ENCODE measurements around the gene LRFN2. TPM values are rescaled to one million over a fixed set of nuclear protein-coding genes. Genes with fewer than 3 reads are reported as not detected.

Gene LRFN2
- total RNA-seq, 1 experiment from 2014 or later = not detected

DNA sequence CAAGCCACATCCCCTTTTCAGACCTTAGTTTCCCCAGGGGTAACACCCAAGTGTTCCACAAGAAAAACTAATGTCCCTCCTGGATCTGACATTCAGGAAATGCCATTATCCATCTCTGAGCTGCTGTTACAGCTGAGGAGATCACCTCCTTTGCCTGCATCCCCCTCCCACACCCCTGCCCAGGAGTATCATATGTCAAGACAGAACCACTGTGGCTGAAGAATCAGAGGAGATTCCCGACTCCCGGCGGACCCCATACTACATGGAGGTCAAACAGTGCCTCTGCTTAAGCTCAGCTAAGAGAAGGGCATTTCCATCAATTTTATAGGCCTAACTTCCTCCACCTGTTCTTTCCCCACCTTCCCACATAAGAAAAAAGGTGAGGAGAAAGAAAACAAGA, 36.8 kb upstream of the LRFN2 start:
- no peak overlapping the region for H3K4me3 ChIP-seq (ENCODE audit: low read length)
- H3K4me1 ChIP-seq (ENCODE audit: low read length) = no peaks in the 10 kb centered on the region
- DNase-seq = no peak
- H3K79me2 ChIP-seq (ENCODE audit: low read length) = no peaks in the 10 kb centered on the region
- no peaks in the 10 kb centered on the region for H4K20me1 ChIP-seq (ENCODE audit: insufficient read depth, low read depth, low read length)
- H2AFZ ChIP-seq (ENCODE audit: low read length) = no peak overlapping the region
- no peaks in the 10 kb centered on the region for H3K9me2 ChIP-seq (replicated peaks; ENCODE audit: insufficient read depth, low read length)
- no peaks in the 10 kb centered on the region for H3K9me3 ChIP-seq (ENCODE audit: low read length)
- H3K36me3 ChIP-seq (ENCODE audit: insufficient read depth, low read length) = no peaks in the 10 kb centered on the region
- H3K27ac ChIP-seq (ENCODE audit: low read length) = no peak overlapping the region
- H3K27me3 ChIP-seq (ENCODE audit: low read length) = no peaks in the 10 kb centered on the region
- no peak overlapping the region for H3K4me2 ChIP-seq (ENCODE audit: low read depth, low read length, poor library complexity, severe bottlenecking)
- H3K9ac ChIP-seq (ENCODE audit: low read length) = no peak overlapping the region

DNA sequence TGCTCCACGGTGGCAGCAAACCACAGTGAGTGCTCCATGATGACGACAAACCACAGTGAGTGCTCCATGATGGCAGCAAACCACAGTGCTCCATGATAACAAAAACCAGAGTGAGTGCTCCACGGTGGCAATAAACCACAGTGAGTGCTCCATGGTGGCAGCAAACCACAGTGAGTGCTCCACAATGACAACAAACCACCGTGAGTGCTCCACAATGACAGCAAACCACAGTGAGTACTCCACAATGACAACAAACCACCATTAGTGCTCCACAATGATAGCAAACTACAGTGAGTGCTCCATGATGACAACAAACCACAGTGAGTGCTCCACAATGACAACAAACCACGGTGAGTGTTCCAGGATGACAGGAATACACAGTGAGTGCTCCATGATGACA, 36.0 kb upstream of the LRFN2 start:
- Histone ChIP-seq H3K9ac (ENCODE audit: low read length) (no peak overlapping the region), H3K4me3 (ENCODE audit: low read length) (no peak overlapping the region), H3K9me2 (replicated peaks; ENCODE audit: insufficient read depth, low read length) (no peaks in the 10 kb centered on the region), H3K27ac (ENCODE audit: low read length) (no peak overlapping the region), H3K79me2 (ENCODE audit: low read length) (no peaks in the 10 kb centered on the region), H2AFZ (ENCODE audit: low read length) (no peak overlapping the region), H3K9me3 (ENCODE audit: low read length) (no peaks in the 10 kb centered on the region), H3K4me1 (ENCODE audit: low read length) (no peaks in the 10 kb centered on the region), H4K20me1 (ENCODE audit: insufficient read depth, low read depth, low read length) (no peaks in the 10 kb centered on the region), H3K27me3 (ENCODE audit: low read length) (no peaks in the 10 kb centered on the region), H3K36me3 (ENCODE audit: insufficient read depth, low read length) (no peaks in the 10 kb centered on the region), H3K4me2 (ENCODE audit: low read depth, low read length, poor library complexity, severe bottlenecking) (no peak overlapping the region)
- no peak for DNase-seq

DNA sequence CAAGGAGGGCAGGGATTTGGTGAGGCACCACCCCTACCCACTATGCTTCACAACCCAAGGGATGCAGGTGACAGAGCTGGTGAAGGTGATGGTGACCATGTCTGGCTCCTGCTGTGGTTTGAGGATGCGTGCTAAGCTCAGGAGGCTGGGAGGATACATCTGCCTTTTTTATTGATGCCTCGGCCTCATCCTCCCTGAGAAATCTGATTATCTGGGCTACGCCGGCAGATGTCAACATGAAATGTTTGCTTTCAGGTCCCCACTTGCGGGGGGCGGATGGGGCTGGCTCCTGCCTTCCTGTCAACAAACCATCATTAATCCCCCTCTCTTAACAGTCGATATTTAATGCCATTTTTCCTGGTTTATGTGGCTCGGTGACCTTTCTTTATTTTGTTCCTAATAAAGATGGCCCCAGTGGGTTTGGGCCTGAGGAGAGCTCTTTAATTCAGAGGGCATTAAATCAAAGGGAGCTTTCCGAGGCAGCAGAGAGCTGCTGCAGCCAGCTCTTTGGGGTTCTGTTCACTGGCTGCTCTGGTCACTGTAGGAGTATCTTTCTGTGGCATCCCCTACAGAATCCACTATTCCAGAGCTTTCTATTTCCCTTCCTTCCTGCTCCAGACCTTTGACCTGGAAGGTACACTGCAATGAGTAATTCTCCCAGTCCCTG, 33.5 kb upstream of the LRFN2 start:
- Histone ChIP-seq H3K27ac (ENCODE audit: low read length) (no peak overlapping the region), H3K4me3 (ENCODE audit: low read length) (no peak overlapping the region), H3K36me3 (ENCODE audit: insufficient read depth, low read length) (no peaks in the 10 kb centered on the region), H3K9ac (ENCODE audit: low read length) (no peak overlapping the region), H4K20me1 (ENCODE audit: insufficient read depth, low read depth, low read length) (no peaks in the 10 kb centered on the region), H3K4me1 (ENCODE audit: low read length) (no peaks in the 10 kb centered on the region), H3K4me2 (ENCODE audit: low read depth, low read length, poor library complexity, severe bottlenecking) (no peak overlapping the region), H3K9me2 (replicated peaks; ENCODE audit: insufficient read depth, low read length) (no peaks in the 10 kb centered on the region), H2AFZ (ENCODE audit: low read length) (no peak overlapping the region), H3K9me3 (ENCODE audit: low read length) (no peaks in the 10 kb centered on the region), H3K79me2 (ENCODE audit: low read length) (no peaks in the 10 kb centered on the region), H3K27me3 (ENCODE audit: low read length) (no peaks in the 10 kb centered on the region)
- no peak for DNase-seq

DNA sequence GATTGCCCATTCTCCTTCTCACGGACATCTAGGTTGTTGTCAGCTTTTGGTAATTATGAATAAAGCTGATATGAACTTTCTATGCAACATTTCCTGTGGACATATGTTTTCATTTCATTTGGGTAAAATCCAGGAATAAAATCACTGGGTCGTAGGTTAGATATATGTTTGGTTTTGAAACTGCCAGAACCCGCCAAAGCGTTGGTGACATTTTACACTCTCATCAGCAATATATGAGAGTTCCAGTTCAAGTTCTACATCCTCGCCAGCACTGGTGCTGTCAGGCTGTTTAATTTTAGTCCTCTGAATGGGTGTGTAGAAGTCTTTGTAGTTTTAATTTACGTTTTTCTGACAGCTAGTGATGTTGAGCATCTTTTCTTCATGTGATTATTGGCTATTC, 27.5 kb upstream of the LRFN2 start:
- H3K4me3 ChIP-seq (ENCODE audit: low read length) = no peak overlapping the region
- no peak for DNase-seq

DNA sequence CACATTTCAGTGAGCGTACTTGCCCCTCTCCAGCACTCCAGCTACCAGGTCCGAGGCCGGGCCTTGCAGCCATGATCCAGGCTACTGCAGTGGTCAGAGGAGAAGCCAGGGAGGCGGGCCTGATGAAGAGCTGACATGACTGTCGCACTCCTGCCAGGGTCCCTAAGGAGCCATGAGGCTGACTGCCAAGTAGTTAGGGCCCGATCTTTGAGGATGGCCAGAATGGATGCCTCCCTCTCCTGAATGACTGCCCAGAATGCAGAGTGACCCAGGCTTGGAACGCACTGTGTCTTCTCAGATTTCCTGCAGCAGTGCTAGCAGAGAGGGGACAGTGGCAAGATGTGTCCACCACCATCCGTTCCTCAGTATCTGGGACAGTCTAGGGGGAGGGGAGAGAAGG, 24.7 kb upstream of the LRFN2 start:
- Histone ChIP-seq H3K27me3 (ENCODE audit: low read length) (no peaks in the 10 kb centered on the region), H3K36me3 (ENCODE audit: insufficient read depth, low read length) (no peaks in the 10 kb centered on the region), H2AFZ (ENCODE audit: low read length) (no peak overlapping the region), H3K9ac (ENCODE audit: low read length) (no peak overlapping the region), H3K9me3 (ENCODE audit: low read length) (no peaks in the 10 kb centered on the region), H4K20me1 (ENCODE audit: insufficient read depth, low read depth, low read length) (no peaks in the 10 kb centered on the region), H3K9me2 (replicated peaks; ENCODE audit: insufficient read depth, low read length) (no peaks in the 10 kb centered on the region), H3K4me1 (ENCODE audit: low read length) (no peaks in the 10 kb centered on the region), H3K27ac (ENCODE audit: low read length) (no peak overlapping the region), H3K79me2 (ENCODE audit: low read length) (no peaks in the 10 kb centered on the region), H3K4me2 (ENCODE audit: low read depth, low read length, poor library complexity, severe bottlenecking) (no peak overlapping the region), H3K4me3 (ENCODE audit: low read length) (no peak overlapping the region)
- no peak for DNase-seq

More for the DNA sequence above, 27.5 kb upstream of the LRFN2 start:
- Histone ChIP-seq H3K4me1 (ENCODE audit: low read length) (no peaks in the 10 kb centered on the region), H3K36me3 (ENCODE audit: insufficient read depth, low read length) (no peaks in the 10 kb centered on the region), H3K9ac (ENCODE audit: low read length) (no peak overlapping the region), H3K9me3 (ENCODE audit: low read length) (no peaks in the 10 kb centered on the region), H3K27me3 (ENCODE audit: low read length) (no peaks in the 10 kb centered on the region), H3K9me2 (replicated peaks; ENCODE audit: insufficient read depth, low read length) (no peaks in the 10 kb centered on the region), H3K4me2 (ENCODE audit: low read depth, low read length, poor library complexity, severe bottlenecking) (no peak overlapping the region), H2AFZ (ENCODE audit: low read length) (no peak overlapping the region), H3K27ac (ENCODE audit: low read length) (no peak overlapping the region), H3K79me2 (ENCODE audit: low read length) (no peaks in the 10 kb centered on the region), H4K20me1 (ENCODE audit: insufficient read depth, low read depth, low read length) (no peaks in the 10 kb centered on the region)

DNA sequence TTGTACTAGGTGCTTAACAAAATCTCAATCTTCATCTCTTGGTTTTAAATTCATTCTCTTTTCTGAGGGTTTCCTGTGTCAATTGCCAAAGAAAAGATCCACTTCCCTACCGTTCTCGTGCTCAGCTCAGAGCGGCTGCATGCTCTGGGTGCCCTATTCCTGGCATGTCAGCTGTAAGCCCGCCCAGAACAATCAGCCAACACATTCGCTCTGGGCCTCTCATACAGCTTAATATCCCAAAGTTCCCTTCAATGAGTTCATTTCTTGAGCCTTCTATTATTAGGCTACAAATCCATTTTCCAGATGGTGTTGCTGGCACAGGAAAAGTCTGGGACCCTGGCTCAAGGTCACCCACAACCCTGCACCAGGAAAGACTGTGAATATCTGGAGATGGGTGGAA, 24.3 kb upstream of the LRFN2 start:
- Histone ChIP-seq H3K4me3 (ENCODE audit: low read length) (no peak overlapping the region), H3K27me3 (ENCODE audit: low read length) (no peaks in the 10 kb centered on the region), H3K9me3 (ENCODE audit: low read length) (no peaks in the 10 kb centered on the region), H4K20me1 (ENCODE audit: insufficient read depth, low read depth, low read length) (no peaks in the 10 kb centered on the region), H3K79me2 (ENCODE audit: low read length) (no peaks in the 10 kb centered on the region), H3K4me1 (ENCODE audit: low read length) (no peaks in the 10 kb centered on the region), H3K9me2 (replicated peaks; ENCODE audit: insufficient read depth, low read length) (no peaks in the 10 kb centered on the region), H3K27ac (ENCODE audit: low read length) (no peak overlapping the region), H2AFZ (ENCODE audit: low read length) (no peak overlapping the region), H3K36me3 (ENCODE audit: insufficient read depth, low read length) (no peaks in the 10 kb centered on the region), H3K4me2 (ENCODE audit: low read depth, low read length, poor library complexity, severe bottlenecking) (no peak overlapping the region), H3K9ac (ENCODE audit: low read length) (no peak overlapping the region)
- DNase-seq = no peak

DNA sequence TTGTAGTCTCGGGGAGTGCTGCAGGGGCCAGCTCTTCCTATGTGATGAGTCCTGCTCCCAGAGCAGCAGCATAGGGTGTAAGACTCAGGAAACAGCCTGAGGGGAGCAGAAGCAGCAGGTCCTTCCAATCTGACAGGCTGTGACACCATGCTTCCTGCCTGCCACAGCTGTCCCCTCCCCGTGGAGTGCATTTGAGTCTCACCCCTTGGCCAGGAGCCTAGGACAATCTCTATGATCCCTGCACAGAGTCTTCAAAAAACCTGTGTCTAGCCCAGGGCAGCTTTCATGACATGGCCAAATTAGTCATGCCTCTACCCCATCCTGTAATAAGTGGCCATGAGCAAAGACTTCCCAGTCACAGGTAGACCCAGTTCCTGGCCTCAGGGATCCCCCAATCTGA, 23.1 kb upstream of the LRFN2 start:
- no peaks in the 10 kb centered on the region for H3K79me2 ChIP-seq (ENCODE audit: low read length)

DNA sequence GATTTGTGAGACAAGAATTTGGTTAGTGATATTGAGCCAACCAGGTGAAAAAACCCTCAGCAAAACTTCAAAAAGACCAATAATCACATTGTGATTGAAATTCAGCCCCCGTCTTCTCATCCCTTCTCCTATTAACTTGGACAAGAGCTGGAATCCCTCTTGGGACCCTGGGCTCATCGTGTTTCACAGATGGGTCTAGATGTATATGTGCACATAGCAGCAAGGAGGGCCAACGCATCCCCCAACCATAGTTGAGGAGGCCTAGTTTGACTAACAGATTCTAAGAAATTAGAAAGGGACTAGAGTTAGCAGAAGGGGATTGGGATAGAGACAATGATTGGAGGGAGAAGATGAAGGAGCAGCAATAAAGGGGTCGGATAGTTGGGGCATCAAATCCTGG, 19.8 kb upstream of the LRFN2 start:
- H3K9me2 ChIP-seq (replicated peaks; ENCODE audit: insufficient read depth, low read length) = no peaks in the 10 kb centered on the region
- DNase-seq = no peak
- no peaks in the 10 kb centered on the region for H3K36me3 ChIP-seq (ENCODE audit: insufficient read depth, low read length)
- H3K9ac ChIP-seq (ENCODE audit: low read length) = no peak overlapping the region
- no peaks in the 10 kb centered on the region for H3K9me3 ChIP-seq (ENCODE audit: low read length)
- no peak overlapping the region for H3K27ac ChIP-seq (ENCODE audit: low read length)
- no peaks in the 10 kb centered on the region for H3K4me1 ChIP-seq (ENCODE audit: low read length)
- no peaks in the 10 kb centered on the region for H3K27me3 ChIP-seq (ENCODE audit: low read length)
- H3K79me2 ChIP-seq (ENCODE audit: low read length) = no peaks in the 10 kb centered on the region
- no peak overlapping the region for H3K4me3 ChIP-seq (ENCODE audit: low read length)
- H2AFZ ChIP-seq (ENCODE audit: low read length) = no peak overlapping the region
- no peaks in the 10 kb centered on the region for H4K20me1 ChIP-seq (ENCODE audit: insufficient read depth, low read depth, low read length)
- H3K4me2 ChIP-seq (ENCODE audit: low read depth, low read length, poor library complexity, severe bottlenecking) = no peak overlapping the region

More for the DNA sequence above, 23.1 kb upstream of the LRFN2 start:
- no peaks in the 10 kb centered on the region for H3K36me3 ChIP-seq (ENCODE audit: insufficient read depth, low read length)
- DNase-seq = no peak
- H2AFZ ChIP-seq (ENCODE audit: low read length) = no peak overlapping the region
- no peaks in the 10 kb centered on the region for H4K20me1 ChIP-seq (ENCODE audit: insufficient read depth, low read depth, low read length)
- H3K9me2 ChIP-seq (replicated peaks; ENCODE audit: insufficient read depth, low read length) = no peaks in the 10 kb centered on the region
- no peak overlapping the region for H3K4me3 ChIP-seq (ENCODE audit: low read length)
- H3K9me3 ChIP-seq (ENCODE audit: low read length) = no peaks in the 10 kb centered on the region
- H3K27me3 ChIP-seq (ENCODE audit: low read length) = no peaks in the 10 kb centered on the region
- H3K9ac ChIP-seq (ENCODE audit: low read length) = no peak overlapping the region
- H3K4me2 ChIP-seq (ENCODE audit: low read depth, low read length, poor library complexity, severe bottlenecking) = no peak overlapping the region
- H3K4me1 ChIP-seq (ENCODE audit: low read length) = no peaks in the 10 kb centered on the region
- no peak overlapping the region for H3K27ac ChIP-seq (ENCODE audit: low read length)

DNA sequence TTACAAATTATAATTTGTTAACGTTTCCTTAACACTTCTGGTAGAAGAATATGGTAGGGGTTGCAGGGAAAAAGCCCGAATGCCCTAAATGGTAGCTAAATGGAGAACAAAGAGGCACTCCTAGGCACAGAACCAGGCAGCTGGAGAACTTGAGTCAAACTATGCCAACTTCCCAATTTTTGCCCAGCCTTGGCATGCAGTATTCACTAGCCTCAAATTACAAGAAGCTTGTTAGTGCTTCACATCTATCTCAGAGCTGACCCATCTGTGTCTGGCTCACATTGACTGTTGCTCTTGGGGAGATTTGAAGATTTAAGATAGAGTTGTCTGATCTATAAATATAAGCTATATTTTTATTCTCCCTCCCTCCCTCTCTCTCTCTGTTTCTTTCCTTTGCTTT, 19.4 kb upstream of the LRFN2 start:
- no peaks in the 10 kb centered on the region for H3K9me3 ChIP-seq (ENCODE audit: low read length)
- no peaks in the 10 kb centered on the region for H3K36me3 ChIP-seq (ENCODE audit: insufficient read depth, low read length)
- H3K4me3 ChIP-seq (ENCODE audit: low read length) = no peak overlapping the region
- no peaks in the 10 kb centered on the region for H3K9me2 ChIP-seq (replicated peaks; ENCODE audit: insufficient read depth, low read length)
- H3K27me3 ChIP-seq (ENCODE audit: low read length) = no peaks in the 10 kb centered on the region
- no peak overlapping the region for H3K27ac ChIP-seq (ENCODE audit: low read length)
- no peak overlapping the region for H3K4me2 ChIP-seq (ENCODE audit: low read depth, low read length, poor library complexity, severe bottlenecking)
- no peaks in the 10 kb centered on the region for H3K79me2 ChIP-seq (ENCODE audit: low read length)
- H2AFZ ChIP-seq (ENCODE audit: low read length) = no peak overlapping the region
- no peaks in the 10 kb centered on the region for H4K20me1 ChIP-seq (ENCODE audit: insufficient read depth, low read depth, low read length)
- no peak for DNase-seq
- H3K4me1 ChIP-seq (ENCODE audit: low read length) = no peaks in the 10 kb centered on the region
- no peak overlapping the region for H3K9ac ChIP-seq (ENCODE audit: low read length)

All from Karpas-422 (cell line).